ENCODE data around the gene PPP1R13L. TPM values are rescaled to one million over a fixed set of nuclear protein-coding genes. Genes with fewer than 3 reads are reported as not detected.

PPP1R13L gene
- polyA plus RNA-seq, 1 donor from 2014 or later, result not detected

DNA sequence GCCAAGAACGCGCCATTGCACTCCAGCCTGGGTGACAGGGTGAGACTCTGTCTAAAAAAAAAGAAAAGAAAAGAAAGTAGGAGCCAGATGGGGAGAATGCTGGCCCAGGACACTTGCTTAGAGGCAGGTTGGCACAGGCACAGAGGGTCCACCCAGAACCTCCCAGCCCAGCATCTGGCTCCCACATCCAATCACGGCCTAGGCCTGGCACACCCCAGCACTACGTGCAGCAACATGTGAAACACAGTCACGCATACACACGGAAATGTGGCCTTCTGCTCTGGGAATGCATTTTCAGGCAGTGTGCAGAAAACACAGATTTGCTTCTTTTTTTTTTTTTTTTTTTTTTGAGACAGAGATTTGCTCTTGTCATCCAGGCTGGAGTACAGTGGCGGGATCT lies 42.1 kb upstream of the PPP1R13L start:
- no peak overlapping the region for H3K9ac ChIP-seq (ENCODE audit: low read length)
- H3K4me3 ChIP-seq (ENCODE audit: low read length), result no peak overlapping the region
- no peaks in the 10 kb centered on the region for H3K9me3 ChIP-seq (ENCODE audit: low read length)
- H3K9me2 ChIP-seq (ENCODE audit: insufficient read depth, low read length), result no peaks in the 10 kb centered on the region
- no peak overlapping the region for H3K4me2 ChIP-seq (ENCODE audit: low read length)
- H3F3A ChIP-seq (ENCODE audit: insufficient read depth, low read length, poor library complexity, severe bottlenecking), result no peaks in the 10 kb centered on the region
- TF ChIP-seq EP300 (conservative IDR thresholded peaks at IDR 0.05; ENCODE audit: poor library complexity, severe bottlenecking) (no peak), REST (IDR thresholded peaks at IDR 0.05; ENCODE audit: borderline replicate concordance) (no peak), RAD21 (conservative IDR thresholded peaks at IDR 0.05) (no peak)
- H2AFZ ChIP-seq (ENCODE audit: low read depth, low read length), result no peak overlapping the region
- no peaks in the 10 kb centered on the region for H3K27me3 ChIP-seq (ENCODE audit: insufficient read depth, low read depth, low read length)
- no peak overlapping the region for H3K27ac ChIP-seq (ENCODE audit: low read length)
- H4K20me1 ChIP-seq (ENCODE audit: insufficient read depth), result no peaks in the 10 kb centered on the region
- H3K79me2 ChIP-seq (replicated peaks; ENCODE audit: insufficient read depth, low read length), result no peaks in the 10 kb centered on the region
- H3K36me3 ChIP-seq (ENCODE audit: insufficient read depth, low read length), result no peaks in the 10 kb centered on the region

- H3F3A ChIP-seq (ENCODE audit: insufficient read depth, low read length, poor library complexity, severe bottlenecking), result no peaks in the 10 kb centered on the region
- no peaks in the 10 kb centered on the region for H3K9me2 ChIP-seq (ENCODE audit: insufficient read depth, low read length)
- no peak overlapping the region for H3K4me2 ChIP-seq (ENCODE audit: low read length)
- no peaks in the 10 kb centered on the region for H4K20me1 ChIP-seq (ENCODE audit: insufficient read depth)
- H3K27me3 ChIP-seq (ENCODE audit: insufficient read depth, low read depth, low read length), result no peaks in the 10 kb centered on the region
- H3K9ac ChIP-seq (ENCODE audit: low read length), result no peak overlapping the region
- H3K79me2 ChIP-seq (replicated peaks; ENCODE audit: insufficient read depth, low read length), result no peaks in the 10 kb centered on the region
- H3K4me3 ChIP-seq (ENCODE audit: low read length), result no peak overlapping the region
- no peak overlapping the region for H3K27ac ChIP-seq (ENCODE audit: low read length)
- H3K9me3 ChIP-seq (ENCODE audit: low read length), result no peaks in the 10 kb centered on the region
- no peak overlapping the region for H2AFZ ChIP-seq (ENCODE audit: low read depth, low read length)
- TF ChIP-seq CTCF (IDR thresholded peaks at IDR 0.05; ENCODE audit: poor library complexity, severe bottlenecking) (peak; percentile 44), SMC3 (conservative IDR thresholded peaks at IDR 0.05; ENCODE audit: poor library complexity) (no peak)
- no peaks in the 10 kb centered on the region for H3K36me3 ChIP-seq (ENCODE audit: insufficient read depth, low read length)
Observed at GRCh38 chr19:45446295-45446694, 41.4 kb upstream of the PPP1R13L start.

GRCh38 chr19:45445139-45445538 lies 40.3 kb upstream of the PPP1R13L start:
- Histone ChIP-seq H3K4me3 (ENCODE audit: low read length) (no peak overlapping the region), H3K4me2 (ENCODE audit: low read length) (no peak overlapping the region), H3K79me2 (replicated peaks; ENCODE audit: insufficient read depth, low read length) (no peaks in the 10 kb centered on the region), H3F3A (ENCODE audit: insufficient read depth, low read length, poor library complexity, severe bottlenecking) (no peaks in the 10 kb centered on the region), H3K36me3 (ENCODE audit: insufficient read depth, low read length) (no peaks in the 10 kb centered on the region), H3K9me3 (ENCODE audit: low read length) (no peaks in the 10 kb centered on the region), H2AFZ (ENCODE audit: low read depth, low read length) (no peak overlapping the region), H3K27ac (ENCODE audit: low read length) (no peak overlapping the region), H3K9me2 (ENCODE audit: insufficient read depth, low read length) (no peaks in the 10 kb centered on the region), H3K9ac (ENCODE audit: low read length) (no peak overlapping the region), H3K27me3 (ENCODE audit: insufficient read depth, low read depth, low read length) (no peaks in the 10 kb centered on the region), H4K20me1 (ENCODE audit: insufficient read depth) (no peaks in the 10 kb centered on the region)
- no peak for TF ChIP-seq EZH2 (IDR thresholded peaks at IDR 0.05; ENCODE audit: borderline replicate concordance, insufficient read depth, low read length, poor library complexity, severe bottlenecking)
- no peak for TF ChIP-seq POLR2AphosphoS5 (IDR thresholded peaks at IDR 0.05)
- TF ChIP-seq SMC3 (conservative IDR thresholded peaks at IDR 0.05; ENCODE audit: poor library complexity), result no peak
- TF ChIP-seq TAF1 (IDR thresholded peaks at IDR 0.05; ENCODE audit: low read depth), result no peak
- no peak for TF ChIP-seq EP300 (conservative IDR thresholded peaks at IDR 0.05; ENCODE audit: poor library complexity, severe bottlenecking)
- no peak for TF ChIP-seq MXI1 (conservative IDR thresholded peaks at IDR 0.05; ENCODE audit: poor library complexity, severe bottlenecking)
